Measurements from ENCODE around the gene ILK. TPM values are rescaled to one million over a fixed set of nuclear protein-coding genes. Genes with fewer than 3 reads are reported as not detected.

ILK gene
- polyA plus RNA-seq, 1 experiment = 654 TPM

DNA sequence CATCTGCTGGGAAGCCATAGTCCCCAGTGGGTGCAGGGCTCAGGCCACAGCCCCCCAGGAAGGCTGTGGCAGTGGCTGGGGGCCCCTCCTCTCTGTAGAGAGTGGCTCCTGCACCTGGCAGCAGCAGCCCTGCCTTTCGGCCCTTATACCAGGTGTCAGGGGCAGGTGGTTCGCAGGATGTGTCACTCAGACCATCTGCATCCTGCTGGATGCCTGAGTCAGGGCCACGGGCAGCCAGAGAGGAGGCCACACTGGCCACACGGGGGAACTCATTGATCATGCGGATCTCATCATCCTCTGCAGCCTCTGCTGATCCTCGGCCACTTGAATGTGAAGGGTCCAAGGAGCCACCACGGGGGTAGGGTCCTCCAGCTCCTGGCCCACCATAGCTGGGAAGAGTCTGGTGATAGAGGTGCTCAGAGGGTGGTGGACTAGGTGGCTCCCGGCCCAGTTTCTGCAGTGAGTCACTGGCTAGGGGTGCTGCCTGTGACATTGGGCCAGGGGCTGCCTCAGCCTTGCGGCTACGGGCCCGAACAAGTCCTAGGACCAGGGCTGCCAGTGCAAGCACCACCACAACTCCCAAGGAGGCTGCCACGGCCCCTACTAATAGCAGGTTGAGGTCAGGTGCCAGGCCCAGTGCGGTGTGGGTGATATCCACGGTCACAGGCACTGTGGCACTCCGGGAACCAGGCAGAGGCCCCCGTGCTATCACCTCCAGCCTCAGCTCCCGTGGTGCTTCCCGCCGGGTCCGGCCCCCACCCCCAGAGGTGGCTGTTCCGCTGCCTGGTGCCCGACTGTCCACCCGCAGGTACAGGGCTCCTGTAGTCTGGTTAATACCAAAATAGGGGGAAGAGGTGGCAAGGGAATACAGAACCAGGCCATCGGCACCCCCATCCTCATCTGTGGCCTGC is 18.9 kb downstream of the ILK start:
- H3K27me3 ChIP-seq (ENCODE audit: control insufficient read depth, insufficient read depth, low read length) = no peaks in the 10 kb centered on the region
- ChIA-PET POLR2A (no interaction called here), CTCF (interaction anchor here (0.6 to 1.3 kb wide), 3 partner anchors 24 to 307 kb away, joined by 3 to 5 read pairs (median 3); partner anchors contain the start of gene MRPL17)
- no peak overlapping the region for H3K4me3 ChIP-seq (ENCODE audit: low read depth, low read length)
- DNase-seq (ENCODE audit: low read depth) = no peak
- H3K36me3 ChIP-seq (ENCODE audit: control insufficient read depth, insufficient read depth, low read length) = peaks cover 3% of the 10 kb centered on the region
- TF ChIP-seq, protein P1, sequence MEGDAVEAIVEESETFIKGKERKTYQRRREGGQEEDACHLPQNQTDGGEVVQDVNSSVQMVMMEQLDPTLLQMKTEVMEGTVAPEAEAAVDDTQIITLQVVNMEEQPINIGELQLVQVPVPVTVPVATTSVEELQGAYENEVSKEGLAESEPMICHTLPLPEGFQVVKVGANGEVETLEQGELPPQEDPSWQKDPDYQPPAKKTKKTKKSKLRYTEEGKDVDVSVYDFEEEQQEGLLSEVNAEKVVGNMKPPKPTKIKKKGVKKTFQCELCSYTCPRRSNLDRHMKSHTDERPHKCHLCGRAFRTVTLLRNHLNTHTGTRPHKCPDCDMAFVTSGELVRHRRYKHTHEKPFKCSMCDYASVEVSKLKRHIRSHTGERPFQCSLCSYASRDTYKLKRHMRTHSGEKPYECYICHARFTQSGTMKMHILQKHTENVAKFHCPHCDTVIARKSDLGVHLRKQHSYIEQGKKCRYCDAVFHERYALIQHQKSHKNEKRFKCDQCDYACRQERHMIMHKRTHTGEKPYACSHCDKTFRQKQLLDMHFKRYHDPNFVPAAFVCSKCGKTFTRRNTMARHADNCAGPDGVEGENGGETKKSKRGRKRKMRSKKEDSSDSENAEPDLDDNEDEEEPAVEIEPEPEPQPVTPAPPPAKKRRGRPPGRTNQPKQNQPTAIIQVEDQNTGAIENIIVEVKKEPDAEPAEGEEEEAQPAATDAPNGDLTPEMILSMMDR (IDR thresholded peaks at IDR 0.05; ENCODE audit: insufficient read depth, low read depth, low read length) = no peak

DNA sequence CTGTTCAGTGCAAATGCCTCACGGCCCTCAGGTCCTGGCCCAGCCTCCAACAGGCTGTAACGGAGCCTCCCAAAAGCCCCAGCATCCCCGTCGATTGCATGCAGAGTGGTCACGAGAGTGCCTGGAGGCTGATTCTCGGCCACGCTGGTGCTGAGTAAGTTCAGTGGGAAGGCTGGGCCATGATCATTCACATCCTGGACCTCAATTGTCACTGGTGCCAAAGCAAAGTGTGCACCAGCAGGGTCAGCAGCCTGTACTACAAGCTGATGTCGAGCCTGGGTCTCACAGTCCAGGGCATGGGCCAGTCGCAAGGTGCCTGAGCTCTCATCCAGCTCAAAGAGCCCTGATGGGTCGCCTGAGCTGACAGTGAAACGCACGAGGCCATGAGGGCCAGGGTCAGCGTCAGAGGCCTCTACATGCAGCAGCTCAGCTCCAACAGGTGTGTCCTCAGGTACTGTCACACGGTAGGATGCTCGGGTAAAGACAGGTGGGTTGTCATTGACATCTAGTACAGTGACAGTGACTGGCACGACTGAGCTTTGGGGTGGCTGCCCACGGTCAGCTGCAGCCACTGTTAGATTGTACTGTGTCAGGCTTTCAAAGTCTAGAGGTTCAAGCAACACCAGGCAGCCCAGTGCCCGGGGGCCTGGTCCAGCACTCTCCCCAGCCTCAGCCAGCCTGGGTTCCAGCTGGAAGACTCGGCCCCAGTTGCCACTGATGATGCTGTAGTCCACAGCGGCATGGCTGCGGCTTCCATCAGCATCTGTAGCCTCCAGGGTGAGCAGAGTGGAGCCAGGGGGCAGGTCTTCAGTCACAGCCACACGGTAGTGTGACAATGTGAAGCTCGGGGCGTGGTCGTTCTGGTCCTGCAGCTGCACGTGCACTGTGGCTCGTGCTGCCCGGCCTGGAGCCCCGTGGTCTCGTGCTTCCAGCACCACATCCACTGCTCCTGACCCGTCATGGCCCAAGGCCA is 20.1 kb downstream of the ILK start:
- POLR2A ChIA-PET = no interaction called here
- TF ChIP-seq, protein P1 (IDR thresholded peaks at IDR 0.05; ENCODE audit: insufficient read depth, low read depth, low read length) = no peak
- CTCF ChIA-PET = interaction anchor here (0.9 to 1.1 kb wide), 2 partner anchors 11 to 23 kb away, joined by 3 read pairs; no protein-coding TSS in a partner anchor

DNA sequence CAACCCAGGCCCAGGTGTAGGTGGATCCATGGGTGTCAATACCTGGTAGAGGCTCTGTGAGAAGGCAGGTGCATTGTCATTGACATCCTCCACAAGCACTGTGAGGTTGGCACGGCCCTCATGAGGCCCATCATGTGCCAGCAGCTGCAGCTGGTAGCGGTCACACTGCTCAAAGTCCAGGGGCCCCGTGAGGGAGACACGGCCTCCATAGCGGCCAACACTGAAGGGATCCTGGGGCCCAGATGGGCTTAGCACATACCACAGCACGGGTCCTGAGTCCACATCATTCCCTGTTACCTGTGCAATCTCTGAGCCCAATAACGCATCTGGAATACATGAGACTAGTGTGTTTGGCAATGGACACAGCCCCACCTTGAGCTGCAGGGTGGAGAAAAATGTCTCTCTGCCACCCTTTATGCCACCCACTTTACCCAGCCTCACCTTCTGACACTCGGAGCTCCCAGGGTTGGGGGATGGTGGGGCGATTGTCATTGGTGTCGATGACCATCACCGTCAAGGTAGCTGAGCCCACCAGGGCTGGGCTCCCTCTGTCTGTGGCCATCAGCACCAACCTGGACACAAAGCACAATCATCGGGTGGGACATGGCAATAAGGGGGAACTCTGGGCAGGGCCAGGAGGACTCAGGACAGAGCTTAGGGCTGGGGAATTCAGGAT is 21.7 kb downstream of the ILK start:
- ChIA-PET CTCF (interaction anchor here (0.9 kb wide), 1 partner anchor 93 kb away, joined by 3 read pairs; no protein-coding TSS in a partner anchor), POLR2A (no interaction called here)
- Histone ChIP-seq H3K27me3 (ENCODE audit: control insufficient read depth, insufficient read depth, low read length) (no peaks in the 10 kb centered on the region), H3K36me3 (ENCODE audit: control insufficient read depth, insufficient read depth, low read length) (peaks cover 5% of the 10 kb centered on the region), H3K4me3 (ENCODE audit: low read depth, low read length) (no peak overlapping the region)
- no peak for DNase-seq (ENCODE audit: low read depth)
- TF ChIP-seq, protein P1 (IDR thresholded peaks at IDR 0.05; ENCODE audit: insufficient read depth, low read depth, low read length) = no peak

More for the DNA sequence above, 20.1 kb downstream of the ILK start:
- Histone ChIP-seq H3K4me3 (ENCODE audit: low read depth, low read length) (no peak overlapping the region), H3K27me3 (ENCODE audit: control insufficient read depth, insufficient read depth, low read length) (no peaks in the 10 kb centered on the region), H3K36me3 (ENCODE audit: control insufficient read depth, insufficient read depth, low read length) (peaks cover 3% of the 10 kb centered on the region)
- no peak for DNase-seq (ENCODE audit: low read depth)

DNA sequence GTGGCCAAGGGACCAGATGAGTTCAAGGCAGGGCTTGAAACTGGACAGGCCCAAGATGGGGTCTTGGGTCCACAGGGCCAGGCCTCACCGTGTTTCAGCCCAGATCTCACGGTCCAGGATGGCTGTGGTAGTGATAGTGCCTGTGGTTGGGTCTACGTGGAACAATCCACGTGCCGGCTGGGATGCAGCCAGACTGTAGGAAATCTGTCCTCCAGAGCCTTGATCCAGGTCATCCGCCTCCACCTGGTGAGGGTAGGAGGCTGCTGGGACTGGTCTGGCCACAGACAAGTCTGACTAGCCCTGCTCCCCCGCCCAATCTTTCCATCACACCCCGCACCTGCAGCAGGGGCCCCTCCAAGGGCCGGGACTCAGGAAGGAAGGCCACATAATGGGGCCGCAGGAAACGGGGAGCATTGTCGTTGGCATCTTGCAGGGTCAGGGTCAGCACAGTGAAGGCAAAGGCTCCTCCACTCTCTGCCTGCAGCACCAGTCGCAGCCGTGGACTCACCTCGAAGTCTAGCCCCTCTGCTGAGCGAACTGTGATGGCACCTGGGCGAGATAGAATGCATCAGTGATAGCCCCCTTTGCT is 22.4 kb downstream of the ILK start:
- no peak for DNase-seq (ENCODE audit: low read depth)
- ChIA-PET CTCF (no interaction called here), POLR2A (no interaction called here)
- Histone ChIP-seq H3K36me3 (ENCODE audit: control insufficient read depth, insufficient read depth, low read length) (peaks cover 6% of the 10 kb centered on the region), H3K4me3 (ENCODE audit: low read depth, low read length) (no peak overlapping the region), H3K27me3 (ENCODE audit: control insufficient read depth, insufficient read depth, low read length) (no peaks in the 10 kb centered on the region)
- TF ChIP-seq, protein P1 (IDR thresholded peaks at IDR 0.05; ENCODE audit: insufficient read depth, low read depth, low read length) = no peak
